Measurements from ENCODE around the gene L3MBTL2. TPM values are rescaled to one million over a fixed set of nuclear protein-coding genes. Genes with fewer than 3 reads are reported as not detected.
A peak's percentile ranks its signal among the peaks of the same experiment; 100 is the strongest.
"Not testable (repeated sequence)": the region's sequence is repeated elsewhere in the genome, so short reads cannot be mapped to it uniquely, and the experiment has no call there.

The L3MBTL2 gene
- total and polyA plus RNA-seq, 2 experiments from 2014 or later = 25.5 to 27.0 TPM

DNA sequence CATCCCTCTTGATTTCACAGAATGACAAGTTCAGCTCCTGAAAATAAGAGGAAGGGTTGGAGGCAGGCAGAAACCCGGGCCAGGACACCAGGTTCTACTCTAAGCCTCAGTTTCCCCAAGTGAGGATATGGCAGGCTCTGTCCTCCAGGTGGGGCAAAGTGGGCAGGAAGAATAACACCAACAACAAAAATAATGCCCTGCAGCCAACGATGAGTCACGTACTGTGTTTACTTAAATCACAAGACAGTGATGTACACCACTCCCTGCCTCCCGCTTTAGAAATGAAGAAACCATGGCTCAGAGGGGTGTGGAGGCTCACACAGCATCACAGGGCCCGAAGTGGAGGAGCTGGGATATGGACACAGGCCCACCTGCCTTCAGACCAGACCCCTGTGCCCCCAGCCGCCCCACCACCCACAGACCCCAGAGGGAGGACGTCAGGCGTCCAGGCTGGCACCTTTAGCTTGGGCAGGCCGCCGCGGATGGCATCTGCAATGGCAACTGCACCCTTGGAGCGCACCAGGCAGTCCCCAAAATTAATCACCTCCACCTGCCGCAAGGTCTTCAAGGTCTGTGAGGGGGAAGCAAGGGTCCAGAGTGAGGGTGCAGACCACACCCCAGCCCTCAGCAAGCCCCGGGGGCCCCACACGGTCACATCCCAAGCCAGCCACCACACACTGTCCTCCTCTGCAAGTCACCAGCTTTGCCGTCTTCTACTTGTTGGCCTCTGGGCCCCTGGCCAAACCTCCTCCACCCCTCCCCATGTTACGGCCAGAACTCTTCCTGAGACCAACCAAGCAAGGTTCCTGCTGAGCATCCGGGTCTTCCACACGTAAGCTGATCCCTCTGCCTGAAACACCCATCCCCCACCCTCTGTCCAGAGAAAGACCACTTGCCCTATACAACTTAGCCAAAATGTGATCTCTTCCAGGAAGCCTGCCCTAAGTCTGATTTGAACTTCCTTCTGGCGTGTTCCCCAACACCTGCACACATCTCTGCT, 51.4 kb downstream of the L3MBTL2 start:
- Histone ChIP-seq H3K36me3 (peaks cover 51% of the 10 kb centered on the region), H3K27me3 (no peaks in the 10 kb centered on the region), H3K4me3 (no peak overlapping the region), H3K4me1 (ENCODE audit: low read depth) (no peaks in the 10 kb centered on the region), H3K27ac (no peak overlapping the region), H3K9me3 (ENCODE audit: low read depth) (no peaks in the 10 kb centered on the region)
- TF ChIP-seq, protein P1, sequence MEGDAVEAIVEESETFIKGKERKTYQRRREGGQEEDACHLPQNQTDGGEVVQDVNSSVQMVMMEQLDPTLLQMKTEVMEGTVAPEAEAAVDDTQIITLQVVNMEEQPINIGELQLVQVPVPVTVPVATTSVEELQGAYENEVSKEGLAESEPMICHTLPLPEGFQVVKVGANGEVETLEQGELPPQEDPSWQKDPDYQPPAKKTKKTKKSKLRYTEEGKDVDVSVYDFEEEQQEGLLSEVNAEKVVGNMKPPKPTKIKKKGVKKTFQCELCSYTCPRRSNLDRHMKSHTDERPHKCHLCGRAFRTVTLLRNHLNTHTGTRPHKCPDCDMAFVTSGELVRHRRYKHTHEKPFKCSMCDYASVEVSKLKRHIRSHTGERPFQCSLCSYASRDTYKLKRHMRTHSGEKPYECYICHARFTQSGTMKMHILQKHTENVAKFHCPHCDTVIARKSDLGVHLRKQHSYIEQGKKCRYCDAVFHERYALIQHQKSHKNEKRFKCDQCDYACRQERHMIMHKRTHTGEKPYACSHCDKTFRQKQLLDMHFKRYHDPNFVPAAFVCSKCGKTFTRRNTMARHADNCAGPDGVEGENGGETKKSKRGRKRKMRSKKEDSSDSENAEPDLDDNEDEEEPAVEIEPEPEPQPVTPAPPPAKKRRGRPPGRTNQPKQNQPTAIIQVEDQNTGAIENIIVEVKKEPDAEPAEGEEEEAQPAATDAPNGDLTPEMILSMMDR (IDR thresholded peaks at IDR 0.05; ENCODE audit: low read depth, low read length) = no peak
- DNase-seq (ENCODE audit: low read depth in 1 of 2, low spot score in 1 of 2) = peak in 1 of 2 donors; percentile 31

DNA sequence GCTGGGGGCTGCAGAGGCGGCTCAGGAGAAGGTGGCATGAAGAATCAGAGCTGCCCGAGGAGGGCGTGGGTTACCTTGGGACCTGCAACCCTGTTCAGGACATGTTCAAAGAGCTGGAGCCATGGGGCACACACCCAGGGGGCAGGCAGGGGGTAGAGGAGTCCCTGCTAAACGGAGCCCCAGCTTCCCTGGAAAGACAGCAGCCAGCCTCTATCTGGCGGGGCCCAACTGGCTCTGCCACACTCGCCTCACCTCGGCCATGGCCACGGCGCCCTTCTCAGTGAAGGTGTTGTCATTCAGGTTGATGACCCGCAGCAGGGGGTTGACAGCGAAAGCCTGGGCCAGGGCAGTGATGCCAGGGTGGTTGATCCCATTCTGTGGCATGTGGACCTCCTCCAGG, 52.6 kb downstream of the L3MBTL2 start:
- no peak for DNase-seq (ENCODE audit: low read depth in 1 of 2, low spot score in 1 of 2)
- H3K27me3 ChIP-seq = no peaks in the 10 kb centered on the region
- H3K36me3 ChIP-seq = peaks cover 54% of the 10 kb centered on the region
- H3K4me1 ChIP-seq (ENCODE audit: low read depth) = no peaks in the 10 kb centered on the region
- TF ChIP-seq, protein P1 (IDR thresholded peaks at IDR 0.05; ENCODE audit: low read depth, low read length) = no peak
- H3K9me3 ChIP-seq (ENCODE audit: low read depth) = no peaks in the 10 kb centered on the region
- H3K4me3 ChIP-seq = no peak overlapping the region
- H3K27ac ChIP-seq = no peak overlapping the region

DNA sequence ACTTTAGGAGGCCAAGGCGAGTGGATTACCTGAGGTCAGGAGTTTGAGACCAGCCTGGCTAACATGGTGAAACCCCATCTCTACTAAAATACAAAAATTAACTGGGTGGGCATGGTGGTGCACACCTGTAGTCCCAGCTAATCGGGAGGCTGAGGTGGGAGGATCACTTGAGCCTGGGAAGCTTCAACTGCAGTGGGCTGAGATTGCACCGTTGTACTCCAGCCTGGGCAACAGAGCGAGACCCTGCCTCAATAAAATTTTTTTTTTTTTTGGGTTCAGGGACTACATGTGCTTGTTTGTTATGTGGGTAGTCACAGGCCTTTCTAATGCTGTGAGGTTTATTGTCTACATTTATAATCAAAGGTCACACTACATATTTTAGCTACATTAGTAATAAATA, 54.6 kb downstream of the L3MBTL2 start:
- not testable (repeated sequence) for H3K27me3 ChIP-seq; H3K4me3 ChIP-seq; H3K9me3 ChIP-seq (ENCODE audit: low read depth); H3K27ac ChIP-seq; DNase-seq (ENCODE audit: low read depth in 1 of 2, low spot score in 1 of 2); H3K4me1 ChIP-seq (ENCODE audit: low read depth)
- peaks cover 60% of the 10 kb centered on the region for H3K36me3 ChIP-seq

DNA sequence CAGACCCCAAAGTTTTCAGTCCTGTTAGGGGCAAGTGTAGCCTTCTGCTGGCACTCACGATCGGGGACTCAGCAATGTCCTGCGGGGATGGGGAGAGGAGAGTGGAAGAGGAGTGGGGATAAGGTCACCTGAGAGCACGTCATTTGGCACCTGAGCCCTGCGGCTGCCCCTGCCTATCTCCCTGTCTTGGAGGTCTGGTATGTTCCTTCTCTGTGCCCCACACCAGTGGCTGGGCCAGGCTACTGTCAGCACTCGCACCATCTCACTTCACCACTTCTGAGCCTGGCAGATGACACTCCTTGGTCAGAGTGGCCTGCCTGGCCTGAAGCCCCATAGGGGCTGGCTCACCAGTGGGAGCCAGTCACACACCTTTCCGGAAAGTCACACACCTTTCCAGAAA, 55.8 kb downstream of the L3MBTL2 start:
- H3K27me3 ChIP-seq = no peaks in the 10 kb centered on the region
- no peaks in the 10 kb centered on the region for H3K4me1 ChIP-seq (ENCODE audit: low read depth)
- H3K27ac ChIP-seq = no peak overlapping the region
- no peaks in the 10 kb centered on the region for H3K9me3 ChIP-seq (ENCODE audit: low read depth)
- peaks cover 57% of the 10 kb centered on the region for H3K36me3 ChIP-seq
- TF ChIP-seq, protein P1 (IDR thresholded peaks at IDR 0.05; ENCODE audit: low read depth, low read length) = no peak
- H3K4me3 ChIP-seq = no peak overlapping the region
- no peak for DNase-seq (ENCODE audit: low read depth in 1 of 2, low spot score in 1 of 2)

DNA sequence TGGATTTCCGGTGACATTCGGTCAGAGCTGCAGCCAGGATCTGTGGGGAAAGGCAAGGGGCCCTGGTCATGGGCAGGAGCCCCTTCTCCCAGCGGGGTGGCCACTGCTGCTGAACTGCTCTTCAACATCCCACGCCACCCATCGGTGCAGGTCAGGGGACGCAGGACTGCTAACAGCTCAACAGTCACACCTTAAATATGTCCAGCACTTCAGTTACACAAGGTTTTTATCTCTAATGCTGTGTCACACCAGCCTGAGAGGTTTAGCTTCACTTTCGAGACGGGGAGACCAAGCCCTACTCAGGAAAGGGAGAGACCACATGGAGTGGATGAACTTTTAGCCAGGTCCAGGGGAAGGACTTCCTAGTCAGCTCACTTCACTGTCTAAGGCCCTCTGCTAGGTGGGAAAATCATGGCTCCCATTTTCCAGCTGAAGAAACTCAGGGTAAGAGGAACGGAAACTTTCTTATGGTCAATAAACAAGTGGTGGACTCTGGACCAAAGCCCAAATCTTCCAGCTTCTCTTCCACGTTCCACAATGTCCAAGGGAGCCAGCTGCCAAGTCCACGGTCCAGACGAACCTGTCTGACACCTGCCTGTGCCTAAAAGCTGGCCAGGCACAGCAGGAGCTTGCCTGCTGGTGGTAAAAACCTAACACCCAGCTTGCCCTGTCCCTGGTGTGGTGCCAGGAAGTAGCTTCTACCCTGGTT, 56.6 kb downstream of the L3MBTL2 start:
- Histone ChIP-seq H3K9me3 (ENCODE audit: low read depth) (no peaks in the 10 kb centered on the region), H3K27ac (no peak overlapping the region), H3K4me3 (no peak overlapping the region), H3K4me1 (ENCODE audit: low read depth) (no peaks in the 10 kb centered on the region), H3K27me3 (no peaks in the 10 kb centered on the region), H3K36me3 (peaks cover 50% of the 10 kb centered on the region)
- TF ChIP-seq, protein P1 (IDR thresholded peaks at IDR 0.05; ENCODE audit: low read depth, low read length) = no peak
- no peak for DNase-seq (ENCODE audit: low read depth in 1 of 2, low spot score in 1 of 2)
